22Rv1 (cell line): ENCODE data around the gene GEMIN8.

Experiments used
- ZFX ChIP-seq: fragments of 450-650 bp; IDR thresholded peaks from 2 replicates; pipeline ENCODE4 v1.6.1; 2017; ENCODE audit warnings: antibody characterized with exemption, borderline replicate concordance
- TF ChIP-seq, protein P1 (sequence below): fragments of 450-650 bp; IDR thresholded peaks from 2 replicates; pipeline ENCODE4 v1.5.1; 2017; ENCODE audit warnings: mild to moderate bottlenecking

DNA sequence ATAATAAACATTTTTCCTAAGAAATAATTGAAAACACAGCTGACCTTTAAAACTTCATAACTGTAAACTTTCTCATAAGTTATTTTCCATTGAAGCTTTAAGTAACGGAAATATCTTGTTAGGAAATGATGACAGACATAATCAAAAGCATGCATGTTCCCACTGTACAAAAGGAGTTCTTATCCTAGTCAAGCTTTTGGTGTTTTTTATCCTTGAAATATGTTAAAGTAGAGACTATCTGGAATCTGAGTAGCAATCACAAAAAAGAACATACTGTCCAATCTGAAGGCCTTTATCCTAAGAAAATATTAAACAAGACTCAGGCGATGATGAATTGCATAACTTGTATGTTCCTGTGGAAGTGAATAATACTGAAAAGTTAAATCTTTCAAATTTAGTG lies 14.4 kb downstream of the GEMIN8 start:
- TF ChIP-seq, protein P1, sequence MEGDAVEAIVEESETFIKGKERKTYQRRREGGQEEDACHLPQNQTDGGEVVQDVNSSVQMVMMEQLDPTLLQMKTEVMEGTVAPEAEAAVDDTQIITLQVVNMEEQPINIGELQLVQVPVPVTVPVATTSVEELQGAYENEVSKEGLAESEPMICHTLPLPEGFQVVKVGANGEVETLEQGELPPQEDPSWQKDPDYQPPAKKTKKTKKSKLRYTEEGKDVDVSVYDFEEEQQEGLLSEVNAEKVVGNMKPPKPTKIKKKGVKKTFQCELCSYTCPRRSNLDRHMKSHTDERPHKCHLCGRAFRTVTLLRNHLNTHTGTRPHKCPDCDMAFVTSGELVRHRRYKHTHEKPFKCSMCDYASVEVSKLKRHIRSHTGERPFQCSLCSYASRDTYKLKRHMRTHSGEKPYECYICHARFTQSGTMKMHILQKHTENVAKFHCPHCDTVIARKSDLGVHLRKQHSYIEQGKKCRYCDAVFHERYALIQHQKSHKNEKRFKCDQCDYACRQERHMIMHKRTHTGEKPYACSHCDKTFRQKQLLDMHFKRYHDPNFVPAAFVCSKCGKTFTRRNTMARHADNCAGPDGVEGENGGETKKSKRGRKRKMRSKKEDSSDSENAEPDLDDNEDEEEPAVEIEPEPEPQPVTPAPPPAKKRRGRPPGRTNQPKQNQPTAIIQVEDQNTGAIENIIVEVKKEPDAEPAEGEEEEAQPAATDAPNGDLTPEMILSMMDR: no peak
- no peak for TF ChIP-seq ZFX
